Prostate gland (tissue), 2 donors: Measurements from ENCODE around the gene RAB5B. TPM values are rescaled to one million over a fixed set of nuclear protein-coding genes. Genes with fewer than 3 reads are reported as not detected.

ENCODE experiments used
- DNase-seq: peaks from one replicate; pipeline ENCODE4 v3.0.0-alpha.2; 2019; ENCODE audit warnings: low spot score
- H3K27ac ChIP-seq, 2 donors: fragments of 200-600 bp; sonication (generic); 2 replicates each; pipeline ENCODE4 v1.5.1; 2017 to 2019
- H3K27me3 ChIP-seq: fragments of 200-600 bp; sonication (generic); replicated peaks from 2 replicates; pipeline ENCODE4 v1.5.1; 2019; ENCODE audit not compliant: insufficient read depth
- H3K36me3 ChIP-seq, 2 donors: fragments of 200-600 bp; sonication (generic); 1 replicate in 1 of 2; 2 replicates in 1 of 2; pipeline versions ENCODE4 v1.5.1 to v1.8.1; 2017 to 2019
- H3K4me1 ChIP-seq: fragments of 200-600 bp; sonication (generic); replicated peaks from 2 replicates; pipeline ENCODE4 v1.5.1; 2019
- H3K4me3 ChIP-seq, 2 donors: fragments of 200-600 bp; sonication (generic); 2 replicates each; pipeline ENCODE4 v1.5.1; 2017 to 2019
- H3K9me3 ChIP-seq: fragments of 200-600 bp; sonication (generic); 2 replicates; pipeline ENCODE4 v1.5.1; 2017
- CTCF ChIP-seq, 4 experiments: fragments of 200-600 bp in 2 of 4; fragments of 450-650 bp in 2 of 4; sonication (generic) in 2 of 4; IDR thresholded peaks; 1 replicate in 3 of 4; 2 replicates in 1 of 4; pipeline ENCODE4 v1.5.1; 2016 to 2019; ENCODE audit warnings: antibody characterized with exemption in 4 of 4, mild to moderate bottlenecking in 2 of 4, moderate library complexity in 2 of 4
- POLR2A ChIP-seq: fragments of 450-650 bp; IDR thresholded peaks from one replicate; pipeline ENCODE4 v1.6.1; 2016; ENCODE audit warnings: antibody characterized with exemption, mild to moderate bottlenecking
- POLR2AphosphoS5 ChIP-seq: sonication (generic); formaldehyde crosslinking; IDR thresholded peaks from one replicate; pipeline ENCODE4 v1.6.1; 2017; ENCODE audit warnings: antibody characterized with exemption
- WGBS: methylation state at CpG from one replicate; pipeline ENCODE4 v1.1.5; 2018; 5-methylcytosine and 5-hydroxymethylcytosine counted together
- intact Hi-C: fragments of 100-400 bp; cut with DNase I; formaldehyde crosslinking; loops from one replicate; pipeline ENCODE4 v1.14.2; 2022
- total RNA-seq, 2 donors: library from RNA; depleted of rRNA; stranded (reverse); fragments of >200 nt; gene quantifications; one replicate each; pipeline ENCODE4 v1.1.0, GENCODE V29; 2016

RAB5B gene
- total RNA-seq, 2 donors from 2014 or later = 82.5 to 191 TPM

- H3K36me3 ChIP-seq = no peaks in the 10 kb centered on the region
- no peaks in the 10 kb centered on the region for H3K9me3 ChIP-seq
- H3K27ac ChIP-seq = peak within 1 kb of the TSS; percentile 84 to 89
- intact Hi-C loops = no loop called here
- no peaks in the 10 kb centered on the region for H3K27me3 ChIP-seq
- peak; percentile 97 for DNase-seq
- H3K4me1 ChIP-seq = no peaks in the 10 kb centered on the region
- H3K4me3 ChIP-seq = peak within 1 kb of the TSS; percentile 67 to 74
- under 1% methylated on average over 43 of the region's 45 CpGs for WGBS
- peak; percentile 96 for TF ChIP-seq POLR2AphosphoS5
- peak; percentile 97 for TF ChIP-seq POLR2A
- no peak for TF ChIP-seq CTCF (IDR thresholded peaks at IDR 0.05)
Measured at GRCh38 chr12:55966408-55967281, 7.2 kb upstream of the RAB5B start, which contains the start of gene CDK2. CDK2 (plus strand) TSS chr12:55966830; CDS start chr12:55967009, 179 bp downstream.

- intact Hi-C loops = no loop called here
- DNase-seq = no peak
- 81% methylated on average over 4 of the region's 4 CpGs for WGBS
Measured at GRCh38 chr12:55969356-55969755, 4.5 kb upstream of the RAB5B start.

GRCh38 chr12:55970775-55971174 is 3.1 kb upstream of the RAB5B start:
- 90% methylated on average over 7 of the region's 7 CpGs for WGBS
- no peaks in the 10 kb centered on the region for H3K9me3 ChIP-seq
- no peaks in the 10 kb centered on the region for H3K27me3 ChIP-seq
- H3K4me1 ChIP-seq = no peaks in the 10 kb centered on the region
- H3K36me3 ChIP-seq = no peaks in the 10 kb centered on the region
- H3K27ac ChIP-seq = no peak overlapping the region
- no peak overlapping the region for H3K4me3 ChIP-seq
- DNase-seq = no peak
- intact Hi-C loops = no loop called here
- TF ChIP-seq POLR2A (no peak), CTCF (IDR thresholded peaks at IDR 0.05) (no peak)

More at GRCh38 chr12:55969356-55969755, 4.5 kb upstream of the RAB5B start:
- TF ChIP-seq CTCF (IDR thresholded peaks at IDR 0.05) = no peak
- TF ChIP-seq POLR2A = no peak
- no peak for TF ChIP-seq POLR2AphosphoS5
- Histone ChIP-seq H3K36me3 (no peaks in the 10 kb centered on the region), H3K4me1 (no peaks in the 10 kb centered on the region), H3K4me3 (no peak overlapping the region), H3K27ac (no peak overlapping the region), H3K9me3 (no peaks in the 10 kb centered on the region), H3K27me3 (no peaks in the 10 kb centered on the region)

GRCh38 chr12:55972042-55972441 is 1.8 kb upstream of the RAB5B start:
- 51% methylated on average over 3 of the region's 3 CpGs for WGBS
- intact Hi-C loops = no loop called here
- Histone ChIP-seq H3K27me3 (no peaks in the 10 kb centered on the region), H3K4me1 (no peaks in the 10 kb centered on the region), H3K4me3 (no peak overlapping the region), H3K27ac (peak overlapping the region; percentile 91 to 94), H3K9me3 (no peaks in the 10 kb centered on the region), H3K36me3 (no peaks in the 10 kb centered on the region)
- TF ChIP-seq POLR2A (no peak), CTCF (IDR thresholded peaks at IDR 0.05) (no peak)
- no peak for DNase-seq

- peak overlapping the region; percentile 50 to 52 for H3K4me3 ChIP-seq
- H3K27ac ChIP-seq = peak overlapping the region; percentile 91 to 94
- DNase-seq = no peak
- H3K4me1 ChIP-seq = no peaks in the 10 kb centered on the region
- no peaks in the 10 kb centered on the region for H3K27me3 ChIP-seq
- H3K9me3 ChIP-seq = no peaks in the 10 kb centered on the region
- H3K36me3 ChIP-seq = no peaks in the 10 kb centered on the region
- intact Hi-C loops = no loop called here
- no peak for TF ChIP-seq POLR2AphosphoS5
- TF ChIP-seq POLR2A = no peak
- TF ChIP-seq CTCF (IDR thresholded peaks at IDR 0.05) = no peak
- 22% methylated on average over 1 of the region's 1 CpG for WGBS
Measured at GRCh38 chr12:55972456-55972855, 1.4 kb upstream of the RAB5B start.
